Naive thymus-derived CD8-positive, alpha-beta T cell (primary cell): ENCODE measurements around the gene ST6GAL1. TPM values are rescaled to one million over a fixed set of nuclear protein-coding genes. Genes with fewer than 3 reads are reported as not detected.
A peak's percentile ranks its signal among the peaks of the same experiment; 100 is the strongest.
"Not testable (repeated sequence)": the region's sequence is repeated elsewhere in the genome, so short reads cannot be mapped to it uniquely, and the experiment has no call there.

Experiments used
- ATAC-seq, 2 donors: fragments of 150-1000 bp; cut with Tn5 transposase in 1 of 2; sonication (Bioruptor Pico), chemical (Tn5 transposase) in 1 of 2; 1 replicate in 1 of 2; 2 replicates in 1 of 2; pipeline ENCODE4 v1.10.0; 2021; ENCODE audit warnings: mild to moderate bottlenecking in 2 of 2, moderate library complexity in 2 of 2
- POLR2A ChIA-PET: fragments of 350-600 bp; sonication (Branson Sonifier 250); formaldehyde crosslinking; loops from one replicate; lab custom pipeline; 2021; ENCODE audit warnings: antibody characterized with exemption; lab: Charles Lee
- DNase-seq, 10 donors: peaks; one replicate each; pipeline versions ENCODE4 v3.0.0 to v3.0.0-alpha.2; 2020 to 2022
- H3K27ac Mint-ChIP-seq, 10 donors: one replicate each; pipeline ENCODE4 v1.8.0; 2020 to 2022; ENCODE audit warnings: mild to moderate bottlenecking in 10 of 10, mixed read lengths in 10 of 10, moderate library complexity in 4 of 10, inconsistent platforms in 1 of 10
- H3K27me3 Mint-ChIP-seq, 5 donors: one replicate each; pipeline ENCODE4 v1.8.0; 2021 to 2022; ENCODE audit warnings: mixed read lengths in 5 of 5
- H3K36me3 Mint-ChIP-seq, 3 donors: one replicate each; pipeline ENCODE4 v1.8.0; 2020 to 2022; ENCODE audit warnings: mixed read lengths in 3 of 3, mild to moderate bottlenecking in 2 of 3, inconsistent platforms in 1 of 3
- H3K4me1 Mint-ChIP-seq, 4 donors: one replicate each; pipeline ENCODE4 v1.8.0; 2021 to 2022; ENCODE audit warnings: mixed read lengths in 4 of 4
- H3K4me3 Mint-ChIP-seq, 10 donors: one replicate each; pipeline ENCODE4 v1.8.0; 2020 to 2022; ENCODE audit warnings: mild to moderate bottlenecking in 10 of 10, mixed read lengths in 10 of 10, moderate library complexity in 6 of 10, inconsistent platforms in 1 of 10
- H3K9me3 Mint-ChIP-seq, 9 donors: one replicate each; pipeline ENCODE4 v1.8.0; 2020 to 2022; ENCODE audit warnings: mixed read lengths in 9 of 9, mild to moderate bottlenecking in 3 of 9, inconsistent platforms in 1 of 9, moderate library complexity in 1 of 9
- polyA plus RNA-seq, 3 donors: library from polyadenylated mRNA; unstranded; fragments of 300-500 nt; fragmentation: Illumina TruSeq; gene quantifications; one replicate each; pipeline ENCODE4 v1.2.3, GENCODE V29; 2021
- total RNA-seq, 8 experiments: library from RNA in 2 of 8; stranded (reverse) in 2 of 8; gene quantifications; one replicate each; pipeline ENCODE4 v1.2.3 and lab custom pipeline; 2021 to 2026

Gene ST6GAL1
- total and polyA plus RNA-seq, 5 experiments from 2014 or later: 139 to 250 (median 223) TPM

DNA sequence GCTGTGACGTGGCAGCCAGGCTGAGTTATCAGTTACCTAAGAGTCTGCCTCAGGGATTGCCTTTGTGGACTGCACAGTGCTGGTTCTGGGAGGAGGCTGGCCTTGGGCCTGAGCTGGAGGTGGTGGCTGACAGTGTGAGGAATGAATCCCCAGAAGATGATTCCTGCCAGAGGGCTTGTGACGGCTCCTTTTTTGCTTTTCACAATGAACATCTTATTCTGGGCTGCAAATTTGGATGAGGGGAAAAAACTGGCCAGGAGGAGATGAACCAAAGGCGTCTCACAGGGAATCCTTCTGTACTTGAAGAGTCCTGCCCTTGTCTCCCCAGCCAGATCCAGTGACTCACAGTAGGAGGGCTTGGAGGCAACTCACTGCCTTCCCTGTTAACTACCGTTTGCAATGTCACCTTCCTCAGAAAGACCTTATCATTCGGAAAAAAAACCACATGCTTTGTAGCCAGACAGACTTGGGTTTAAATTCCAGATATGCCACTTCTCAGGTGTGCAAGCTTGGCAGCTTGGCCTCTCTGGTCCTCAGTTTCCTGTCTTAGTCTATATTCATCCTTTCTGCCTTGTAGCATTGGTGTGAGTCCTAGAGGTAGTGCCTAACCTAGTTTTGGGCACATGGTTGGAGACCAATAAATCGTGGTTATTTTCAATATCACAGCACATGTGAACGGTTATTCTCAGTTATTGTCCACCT, 19.1 kb downstream of the ST6GAL1 start:
- H3K4me3 Mint-ChIP-seq: peak overlapping the region in 1 of 10 donors; percentile 19
- ATAC-seq (no peak), DNase-seq (no peak)
- peak overlapping the region in 8 of 10 donors; percentile 29 to 93 (median 60) for H3K27ac Mint-ChIP-seq
- POLR2A ChIA-PET: no interaction called here
- H3K4me1 Mint-ChIP-seq: peaks cover 54 to 82% (median 80%) of the 10 kb centered on the region in 4 donors
- peaks cover 14 to 63% (median 44%) of the 10 kb centered on the region in 3 donors for H3K36me3 Mint-ChIP-seq
- no peaks in the 10 kb centered on the region for H3K27me3 Mint-ChIP-seq
- peaks cover 0 to 7% (median 2%) of the 10 kb centered on the region in 9 donors for H3K9me3 Mint-ChIP-seq

DNA sequence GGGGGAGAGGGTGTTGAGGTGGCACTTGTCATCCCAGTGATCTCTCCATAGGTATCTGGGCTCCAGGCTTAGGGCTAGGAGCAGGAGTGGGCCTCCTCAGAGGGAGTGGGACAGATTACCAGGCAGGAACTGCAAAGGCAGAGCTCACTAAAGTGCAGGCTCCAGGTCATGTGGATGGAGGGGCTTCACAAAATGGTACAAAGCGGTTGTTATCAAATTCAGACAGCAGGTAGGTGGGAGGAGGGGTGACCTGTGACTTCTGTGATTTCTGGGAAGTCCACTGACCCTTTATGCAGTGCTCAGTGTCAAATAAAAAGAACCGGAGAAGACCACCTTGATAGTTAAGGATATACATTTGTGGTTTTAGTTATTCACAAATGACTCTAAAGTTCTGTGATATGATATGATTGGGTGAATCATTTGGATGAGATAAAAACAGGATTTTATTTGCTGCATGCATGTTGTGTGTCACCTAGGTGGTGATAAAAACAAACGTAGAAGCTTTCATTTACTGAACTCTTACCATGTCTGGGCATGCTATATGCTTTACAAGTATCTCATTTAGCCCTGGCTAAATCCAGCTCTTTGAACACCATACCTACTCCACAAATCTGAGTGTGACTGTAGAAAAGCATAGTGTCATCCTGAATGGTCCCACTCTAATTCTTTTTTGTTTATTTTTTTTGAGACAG, 20.2 kb downstream of the ST6GAL1 start:
- Mint-ChIP-seq H3K9me3 (peaks cover 0 to 7% (median 2%) of the 10 kb centered on the region in 9 donors), H3K27me3 (no peaks in the 10 kb centered on the region), H3K27ac (peak overlapping the region; percentile 38 to 93 (median 78)), H3K36me3 (peaks cover 11 to 58% (median 37%) of the 10 kb centered on the region in 3 donors), H3K4me1 (peaks cover 55 to 87% (median 85%) of the 10 kb centered on the region in 4 donors), H3K4me3 (peak overlapping the region in 2 of 10 donors; percentile 5 to 24)
- DNase-seq: no peak
- no peak for ATAC-seq
- POLR2A ChIA-PET: no interaction called here

DNA sequence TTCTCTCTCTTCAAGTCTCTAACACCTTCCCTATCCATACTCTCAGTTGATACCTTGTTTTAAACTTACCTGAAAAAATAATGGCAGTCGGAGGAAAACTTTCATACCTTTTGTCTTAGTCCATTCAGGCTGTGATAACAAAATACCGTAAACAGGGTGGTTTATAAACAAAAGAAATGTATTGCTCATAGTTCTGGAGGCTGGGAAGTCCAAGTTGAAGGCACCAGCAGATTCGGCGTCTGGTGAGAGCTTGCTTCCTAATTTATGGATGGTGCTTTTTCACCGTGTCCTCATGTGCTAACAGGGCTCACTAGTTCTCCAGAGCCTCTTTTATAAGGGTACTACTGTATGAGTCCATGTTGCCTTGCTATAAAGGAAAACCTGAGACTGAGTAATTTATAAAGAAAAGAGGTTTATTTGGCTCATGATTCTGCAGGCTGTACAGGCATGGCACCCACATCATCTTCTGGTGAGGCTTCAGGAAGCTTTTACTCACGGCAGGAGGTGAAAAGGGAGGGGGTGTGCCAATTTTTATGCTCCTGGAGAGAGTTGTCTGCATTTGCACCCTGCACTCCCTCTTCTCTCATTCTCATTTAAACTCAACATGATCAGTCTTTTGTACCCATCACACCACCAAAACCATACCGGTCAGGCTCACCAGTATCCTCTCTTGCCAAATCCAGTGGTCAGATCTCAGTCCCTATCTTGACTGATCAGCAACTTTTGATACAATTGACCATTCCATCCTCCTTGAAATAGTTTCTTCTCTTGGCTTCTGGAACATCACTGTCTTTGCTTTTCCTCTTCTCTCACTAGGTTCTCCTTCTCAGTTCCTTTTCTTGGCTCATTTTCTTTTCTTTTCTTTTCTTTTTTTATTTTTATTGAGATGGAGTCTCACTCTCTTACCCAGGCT, 21.6 kb downstream of the ST6GAL1 start:
- DNase-seq (no peak), ATAC-seq (no peak)
- Mint-ChIP-seq H3K36me3 (peaks cover 11 to 60% (median 40%) of the 10 kb centered on the region in 3 donors), H3K27ac (peak overlapping the region; percentile 18 to 94 (median 76)), H3K4me3 (peak overlapping the region in 7 of 10 donors; percentile 12 to 70 (median 30)), H3K27me3 (no peaks in the 10 kb centered on the region), H3K9me3 (peaks cover 0 to 7% (median 2%) of the 10 kb centered on the region in 9 donors), H3K4me1 (peaks cover 59 to 94% (median 91%) of the 10 kb centered on the region in 4 donors)
- POLR2A ChIA-PET: no interaction called here

DNA sequence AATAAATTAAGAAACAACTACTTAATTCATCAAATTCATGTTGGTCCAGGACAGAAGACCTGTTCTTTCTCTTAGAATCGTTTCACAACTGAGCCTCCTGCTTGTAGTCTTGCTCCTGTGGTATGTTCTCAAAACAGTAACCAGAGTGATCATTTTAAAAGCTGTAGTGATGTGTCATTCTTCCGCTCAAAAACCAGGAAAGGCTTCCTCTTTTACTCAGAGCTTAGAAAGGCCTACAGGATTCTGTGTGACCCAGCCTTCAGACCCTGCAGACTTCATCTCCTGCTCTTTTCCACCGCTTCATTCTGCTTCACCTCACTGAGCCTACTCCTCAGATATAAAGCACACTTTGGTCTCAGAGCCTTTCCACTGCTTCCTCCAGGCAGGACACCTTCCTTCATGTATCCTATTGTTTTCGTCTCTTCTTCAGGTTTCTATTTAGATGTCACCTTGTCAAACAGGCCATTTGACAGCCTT, 22.7 kb downstream of the ST6GAL1 start:
- ATAC-seq: no peak
- Mint-ChIP-seq H3K4me3 (peak overlapping the region in 8 of 10 donors; percentile 23 to 75 (median 44)), H3K4me1 (peaks cover 55 to 95% (median 90%) of the 10 kb centered on the region in 4 donors), H3K9me3 (peaks cover 0 to 7% (median 2%) of the 10 kb centered on the region in 9 donors), H3K36me3 (peaks cover 11 to 58% (median 40%) of the 10 kb centered on the region in 3 donors), H3K27me3 (no peaks in the 10 kb centered on the region), H3K27ac (peak overlapping the region; percentile 56 to 94 (median 75))
- POLR2A ChIA-PET: interaction anchor here (1.0 kb wide), 1 partner anchor 21 kb away, joined by 3 read pairs; no protein-coding TSS in a partner anchor
- no peak for DNase-seq

DNA sequence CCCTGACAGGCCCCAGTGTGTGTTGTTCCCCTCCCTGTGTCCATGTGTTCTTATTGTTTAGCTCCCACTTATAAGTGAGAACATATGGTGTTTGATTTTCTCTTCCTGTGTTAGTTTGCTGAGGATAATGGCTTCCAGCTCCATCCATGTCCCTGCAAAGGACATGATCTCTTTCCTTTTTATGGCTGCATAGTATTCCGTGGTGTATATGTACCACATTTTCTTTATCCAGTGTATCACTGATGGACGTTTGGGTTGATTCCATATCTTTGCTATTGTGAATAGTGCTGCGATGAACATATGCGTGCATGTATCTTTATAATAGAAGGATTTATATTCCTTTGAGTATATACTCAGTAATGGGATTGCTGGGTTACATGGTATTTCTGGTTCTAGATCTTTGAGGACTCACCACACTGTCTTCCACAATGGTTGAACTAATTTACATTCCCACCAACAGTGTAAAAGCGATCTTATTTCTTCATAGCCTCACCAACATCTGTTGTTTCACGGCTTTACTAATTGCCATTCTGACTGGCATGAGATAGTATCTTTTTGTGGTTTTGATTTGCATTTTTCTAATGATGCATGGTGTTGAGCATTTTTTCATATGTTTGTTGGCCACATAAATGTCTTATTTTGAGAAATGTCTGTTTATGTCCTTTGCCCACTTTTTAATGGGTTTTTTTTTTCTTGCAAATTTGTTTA, 23.8 kb downstream of the ST6GAL1 start:
- H3K36me3 Mint-ChIP-seq: peaks cover 11 to 52% (median 34%) of the 10 kb centered on the region in 3 donors
- H3K9me3 Mint-ChIP-seq, DNase-seq, ATAC-seq, H3K27me3 Mint-ChIP-seq: not testable (repeated sequence)
- peaks cover 51 to 89% (median 81%) of the 10 kb centered on the region in 4 donors for H3K4me1 Mint-ChIP-seq
- POLR2A ChIA-PET: interaction anchor here (1.0 to 1.2 kb wide), 2 partner anchors 22 to 105 kb away, joined by 3 read pairs; no protein-coding TSS in a partner anchor
- peak overlapping the region in 3 of 10 donors; percentile 2 to 49 (median 8) for H3K4me3 Mint-ChIP-seq
- H3K27ac Mint-ChIP-seq: peak overlapping the region in 6 of 10 donors; percentile 16 to 87 (median 76)

DNA sequence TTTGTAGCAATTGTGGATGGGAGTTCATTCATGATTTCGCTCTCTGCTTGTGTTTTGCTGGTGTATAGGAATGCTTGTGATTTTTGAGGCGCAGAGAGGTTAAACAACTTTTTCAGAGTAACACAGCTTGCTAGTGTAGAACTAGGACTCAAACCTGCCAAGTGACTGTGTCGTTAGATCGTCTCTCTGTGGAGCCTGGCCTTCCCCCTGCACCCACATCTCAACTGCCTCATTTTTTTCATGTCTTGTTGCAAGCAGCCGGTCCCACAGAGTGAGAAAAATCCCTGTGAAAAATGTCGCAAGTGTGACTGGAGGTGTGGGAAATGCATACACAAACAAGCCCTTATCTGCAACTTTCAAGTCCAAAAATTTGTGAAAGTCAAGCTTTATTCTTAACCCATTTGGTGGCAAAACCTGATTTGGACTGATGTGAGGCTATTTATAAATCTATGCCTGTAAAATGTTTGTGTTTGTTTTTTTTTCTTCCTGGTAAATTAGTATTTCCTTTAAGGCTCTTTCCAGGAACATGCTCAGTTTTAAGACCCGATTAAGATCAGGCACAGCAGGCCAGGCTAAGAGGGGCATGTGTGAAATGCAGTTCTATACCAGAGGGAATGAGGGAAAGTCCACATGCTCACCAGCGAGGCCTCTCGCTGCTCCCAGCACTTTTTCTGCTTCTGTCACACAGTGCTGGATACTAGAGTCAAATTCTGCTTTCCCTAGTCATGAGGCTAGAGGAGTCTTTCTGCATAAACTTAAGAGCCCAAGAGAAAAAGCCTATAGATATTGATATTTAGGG, 25.8 kb downstream of the ST6GAL1 start:
- Mint-ChIP-seq H3K9me3 (peaks cover 0 to 7% (median 0%) of the 10 kb centered on the region in 9 donors), H3K36me3 (peaks cover 11 to 33% (median 20%) of the 10 kb centered on the region in 3 donors), H3K4me3 (peak overlapping the region in 1 of 10 donors; percentile 46), H3K4me1 (peaks cover 47 to 88% (median 79%) of the 10 kb centered on the region in 4 donors), H3K27ac (peak overlapping the region in 6 of 10 donors; percentile 20 to 87 (median 50)), H3K27me3 (no peaks in the 10 kb centered on the region)
- DNase-seq (no peak), ATAC-seq (no peak)
- POLR2A ChIA-PET: interaction anchor here (0.7 kb wide), 1 partner anchor 69 kb away, joined by 3 read pairs; no protein-coding TSS in a partner anchor

DNA sequence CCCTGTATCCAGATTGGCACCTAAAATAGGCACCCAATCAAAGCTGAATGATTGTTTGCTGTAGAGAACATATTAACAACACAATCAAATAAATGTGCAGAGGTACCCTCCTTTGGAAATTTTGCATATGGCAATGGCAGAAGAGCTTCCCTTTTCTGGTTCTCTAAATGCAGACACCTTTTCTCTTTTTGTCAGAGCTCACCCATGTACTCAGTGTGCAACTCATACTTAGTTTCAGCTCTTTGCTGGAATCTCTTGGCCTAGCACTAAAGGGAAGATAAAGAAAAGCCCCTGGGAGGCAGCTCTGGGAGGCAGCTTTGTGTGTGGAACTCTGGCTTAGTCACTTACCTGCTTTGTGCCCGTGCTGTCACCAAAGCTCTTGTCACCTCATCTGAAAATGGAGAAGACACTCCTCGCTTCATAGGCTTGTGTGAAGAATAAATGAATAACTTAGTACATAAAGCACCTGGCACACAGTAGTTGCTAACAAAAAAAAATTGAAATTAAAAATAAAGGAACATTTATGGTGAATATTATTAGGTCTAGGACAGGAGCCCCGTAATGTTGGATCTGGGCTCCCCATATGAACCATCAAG, 28.8 kb downstream of the ST6GAL1 start:
- Mint-ChIP-seq H3K27ac (peak overlapping the region in 7 of 10 donors; percentile 5 to 89 (median 34)), H3K27me3 (no peaks in the 10 kb centered on the region), H3K4me3 (no peak overlapping the region), H3K36me3 (peaks cover 4 to 32% (median 8%) of the 10 kb centered on the region in 3 donors), H3K4me1 (peaks cover 32 to 82% (median 66%) of the 10 kb centered on the region in 4 donors), H3K9me3 (no peaks in the 10 kb centered on the region)
- ATAC-seq (no peak), DNase-seq (no peak)
- POLR2A ChIA-PET: interaction anchor here (0.7 kb wide), 4 partner anchors 93 to 1109 kb away, joined by 3 to 5 read pairs (median 4); no protein-coding TSS in a partner anchor

DNA sequence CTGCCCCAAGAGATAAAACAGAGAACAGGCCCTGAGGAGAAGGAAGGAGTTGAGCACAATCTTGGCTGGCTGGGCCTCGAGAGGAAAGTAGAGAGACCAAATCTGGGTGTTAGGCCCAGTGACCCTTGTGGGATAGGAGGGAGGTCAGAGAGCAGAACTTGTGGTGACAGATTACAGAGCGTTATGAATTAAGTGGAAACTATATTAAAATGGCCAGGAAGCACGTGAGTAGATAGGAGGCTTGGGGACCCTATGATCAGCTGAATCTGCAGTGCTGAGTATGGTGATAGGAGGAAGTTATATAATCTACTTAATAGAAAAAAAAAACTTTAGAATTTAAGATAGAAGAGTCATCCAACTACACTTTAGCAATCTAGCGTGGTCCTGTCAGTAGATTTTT, 30.0 kb downstream of the ST6GAL1 start:
- Mint-ChIP-seq H3K27ac (peak overlapping the region in 9 of 10 donors; percentile 10 to 89 (median 81)), H3K4me3 (peak overlapping the region in 1 of 10 donors; percentile 2), H3K27me3 (no peaks in the 10 kb centered on the region), H3K4me1 (peaks cover 27 to 75% (median 56%) of the 10 kb centered on the region in 4 donors), H3K36me3 (peaks cover 4 to 34% (median 8%) of the 10 kb centered on the region in 3 donors), H3K9me3 (no peaks in the 10 kb centered on the region)
- ATAC-seq: no peak
- no peak for DNase-seq
- POLR2A ChIA-PET: no interaction called here

DNA sequence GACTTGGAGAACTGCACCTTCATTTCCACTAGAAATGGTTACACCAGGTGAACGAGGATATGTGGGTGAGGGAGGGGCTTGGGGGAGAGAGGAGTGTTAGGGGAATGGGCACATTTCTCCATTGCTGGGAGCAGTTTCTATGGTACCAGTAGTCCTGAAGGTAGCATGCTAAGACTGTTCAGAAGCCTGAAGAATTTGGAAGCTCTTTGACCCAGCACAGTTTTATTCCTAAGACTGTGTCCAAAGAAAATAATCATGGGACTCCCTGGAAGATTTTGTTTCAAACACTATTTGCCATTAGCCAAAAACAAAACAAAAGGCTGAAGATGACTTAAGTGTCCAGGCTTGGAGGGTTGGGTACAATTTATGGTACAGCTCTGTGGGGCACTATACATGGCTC, 32.1 kb downstream of the ST6GAL1 start:
- H3K27me3 Mint-ChIP-seq: no peaks in the 10 kb centered on the region

DNA sequence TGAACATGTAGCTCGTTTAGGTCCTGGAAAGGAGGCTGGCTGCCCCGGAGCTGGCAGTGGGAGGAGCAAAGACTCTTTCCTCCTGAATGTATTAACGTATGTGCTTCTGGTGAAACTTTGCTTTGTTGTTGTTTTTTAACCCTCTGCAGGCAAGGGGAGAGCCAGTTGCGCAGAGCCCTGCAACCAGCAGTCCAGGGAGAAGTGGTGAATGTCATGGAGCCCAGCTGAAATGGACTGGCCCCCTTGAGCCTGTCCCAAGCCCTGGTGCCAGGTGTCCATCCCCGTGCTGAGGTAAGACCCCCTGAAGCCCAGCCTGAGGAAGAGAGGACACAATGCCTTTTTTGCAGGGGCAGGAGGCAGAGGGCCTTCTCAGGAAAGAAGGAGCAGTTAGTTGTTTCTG, 33.3 kb downstream of the ST6GAL1 start:
- peaks cover 8 to 51% (median 17%) of the 10 kb centered on the region in 3 donors for H3K36me3 Mint-ChIP-seq
- no peaks in the 10 kb centered on the region for H3K27me3 Mint-ChIP-seq
- peaks cover 19 to 59% (median 45%) of the 10 kb centered on the region in 4 donors for H3K4me1 Mint-ChIP-seq
- DNase-seq (no peak), ATAC-seq (no peak)
- H3K4me3 Mint-ChIP-seq: no peak overlapping the region
- H3K9me3 Mint-ChIP-seq: no peaks in the 10 kb centered on the region
- POLR2A ChIA-PET: no interaction called here
- peak overlapping the region in 6 of 10 donors; percentile 24 to 84 (median 50) for H3K27ac Mint-ChIP-seq

More for the DNA sequence above, 32.1 kb downstream of the ST6GAL1 start:
- peaks cover 4 to 40% (median 7%) of the 10 kb centered on the region in 3 donors for H3K36me3 Mint-ChIP-seq
- H3K27ac Mint-ChIP-seq: peak overlapping the region in 9 of 10 donors; percentile 1 to 88 (median 42)
- POLR2A ChIA-PET: interaction anchor here (0.6 kb wide), 2 partner anchors 33 to 134 kb away, joined by 3 read pairs; no protein-coding TSS in a partner anchor
- no peaks in the 10 kb centered on the region for H3K9me3 Mint-ChIP-seq
- no peak overlapping the region for H3K4me3 Mint-ChIP-seq
- no peak for DNase-seq
- H3K4me1 Mint-ChIP-seq: peaks cover 18 to 58% (median 44%) of the 10 kb centered on the region in 4 donors
- ATAC-seq: no peak
